RKO (cell line): ENCODE data around the gene PLXNC1.

Source experiments
- DNase-seq: peaks from one replicate; pipeline ENCODE4 v3.0.0-alpha.2; 2016; ENCODE audit warnings: low spot score

Gene PLXNC1

DNA sequence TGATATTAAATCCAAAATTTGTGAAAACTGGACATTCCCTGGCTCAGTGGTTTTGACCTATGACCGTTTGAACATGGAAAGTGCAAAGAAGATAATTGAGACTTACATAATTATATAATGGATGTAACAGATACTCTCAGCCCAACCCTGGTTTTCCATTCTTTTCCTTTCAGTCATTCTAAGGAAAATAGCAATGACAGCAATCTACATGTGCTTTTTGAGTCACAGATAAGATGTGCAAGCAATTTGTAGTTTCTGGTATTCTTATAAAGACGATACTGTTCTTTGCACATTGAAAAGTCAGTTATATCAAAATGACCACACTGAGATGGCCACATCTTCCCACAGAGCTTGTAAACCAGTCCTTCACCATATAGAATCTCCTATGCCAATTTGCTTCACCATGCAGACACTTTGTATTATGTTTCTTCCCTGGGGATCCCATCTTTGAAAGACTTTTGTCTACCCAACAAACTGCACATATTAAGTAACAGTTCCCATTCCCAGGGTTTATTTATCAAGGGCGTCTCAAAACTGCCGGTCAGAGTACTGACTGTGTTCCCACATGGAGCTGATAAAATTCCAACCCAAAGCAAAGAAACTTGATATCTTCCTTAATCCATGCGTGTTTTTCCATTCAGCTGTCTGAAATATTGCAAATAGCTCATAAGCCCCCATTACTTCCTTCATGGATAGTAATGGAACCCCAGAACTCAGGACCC is 34.8 kb downstream of the PLXNC1 start:
- DNase-seq, result no peak

DNA sequence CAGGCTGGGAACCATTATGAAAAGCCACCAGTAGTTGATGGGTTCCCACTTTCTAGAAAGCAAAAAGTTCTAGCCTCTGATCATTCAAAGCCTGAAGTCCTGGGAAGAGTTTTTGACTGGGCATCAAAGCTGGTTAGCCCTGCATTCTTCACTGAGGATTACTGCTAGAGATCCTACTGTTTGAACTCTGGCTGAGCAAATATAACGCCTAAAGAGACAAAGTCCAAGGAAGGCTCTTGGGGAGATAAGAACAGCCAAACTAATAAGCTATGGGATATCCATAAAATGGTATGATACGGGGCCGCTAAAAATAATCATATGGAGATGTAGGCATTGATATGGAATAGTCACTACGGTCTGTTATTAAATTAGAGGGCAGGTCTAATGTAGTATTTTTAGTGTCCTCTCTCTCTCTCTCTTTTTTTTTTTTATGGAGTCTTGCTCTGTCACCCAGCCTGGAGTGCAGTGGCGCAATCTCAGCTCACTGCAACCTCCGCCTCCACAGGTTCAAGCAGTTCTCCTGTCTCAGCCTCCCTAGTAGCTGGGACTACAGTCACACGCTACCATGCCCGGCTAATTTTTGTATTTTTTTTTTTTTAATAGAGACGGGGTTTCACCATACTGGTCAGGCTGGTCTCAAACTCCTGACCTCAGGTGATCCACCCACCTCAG is 35.5 kb downstream of the PLXNC1 start:
- no peak for DNase-seq

- no peak for DNase-seq
Measured at GRCh38 chr12:94184995-94185719, 36.8 kb downstream of the PLXNC1 start.

GRCh38 chr12:94185801-94186200 is 37.4 kb downstream of the PLXNC1 start:
- DNase-seq, result no peak

DNA sequence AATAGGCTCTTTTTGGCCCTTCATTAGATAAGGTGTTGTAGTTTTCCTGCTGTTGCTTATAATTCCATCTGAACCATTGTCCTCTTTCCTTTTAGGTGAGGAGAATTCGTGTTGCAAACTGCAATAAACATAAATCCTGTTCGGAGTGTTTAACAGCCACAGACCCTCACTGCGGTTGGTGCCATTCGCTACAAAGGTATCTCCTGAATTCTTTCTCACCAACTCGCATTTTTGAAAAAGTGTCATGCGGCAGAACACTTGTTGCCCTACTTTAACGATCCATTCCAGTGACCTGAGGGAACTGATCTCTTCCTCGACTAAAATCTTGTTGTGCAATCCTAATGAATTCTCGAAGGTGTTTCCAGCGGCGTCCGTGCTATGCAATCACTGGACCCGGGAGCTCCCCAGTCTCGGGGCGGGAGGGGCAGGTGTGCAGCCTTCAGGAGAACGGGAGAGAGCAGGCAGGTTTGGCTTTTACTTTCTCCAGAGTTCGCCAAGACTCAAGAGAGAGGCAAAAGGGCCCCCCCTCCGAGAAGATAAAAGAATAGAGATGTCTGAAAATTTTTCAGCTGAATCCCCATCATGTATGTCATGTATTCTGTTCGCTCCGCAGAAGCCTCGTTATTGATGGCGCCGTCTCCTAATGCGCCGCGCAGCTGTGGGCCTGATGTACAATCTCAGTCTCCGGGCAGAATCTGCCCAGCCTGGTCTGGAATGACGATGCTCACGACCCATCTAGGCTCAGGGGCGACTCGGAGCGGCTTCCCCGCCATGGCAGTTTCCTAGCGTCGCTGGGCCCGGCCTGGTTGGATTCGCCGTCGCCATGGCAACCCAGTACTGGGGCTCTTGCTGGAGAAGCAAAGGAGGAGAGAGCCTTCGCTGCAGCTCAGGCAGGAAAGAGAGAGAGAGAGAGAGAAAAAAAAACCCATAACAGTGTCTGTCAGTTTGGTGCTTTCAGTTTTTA is 38.2 kb downstream of the PLXNC1 start:
- DNase-seq, result no peak

GRCh38 chr12:94187361-94187760 is 39.0 kb downstream of the PLXNC1 start:
- DNase-seq, result no peak

DNA sequence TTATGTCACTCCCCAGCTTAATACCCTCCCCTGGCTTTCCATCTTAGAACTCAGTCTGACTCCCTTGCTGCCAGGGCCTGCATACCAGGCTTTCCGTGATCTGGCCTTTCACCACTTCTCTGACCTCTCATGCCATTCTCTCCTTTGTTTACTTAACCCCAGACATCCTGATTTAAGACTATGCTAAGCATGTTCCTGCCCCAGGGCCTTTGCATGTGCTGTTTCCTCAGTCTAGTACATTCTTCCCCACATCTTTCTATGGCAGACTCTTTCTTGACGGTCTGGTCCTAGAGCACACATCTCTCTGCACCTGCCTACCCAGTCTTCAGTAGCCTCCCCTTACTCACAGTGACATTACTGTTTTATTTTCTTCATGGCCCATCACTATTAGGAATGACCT is 42.2 kb downstream of the PLXNC1 start:
- DNase-seq, result no peak

- no peak for DNase-seq
Measured at GRCh38 chr12:94191023-94191422, 42.6 kb downstream of the PLXNC1 start.

DNA sequence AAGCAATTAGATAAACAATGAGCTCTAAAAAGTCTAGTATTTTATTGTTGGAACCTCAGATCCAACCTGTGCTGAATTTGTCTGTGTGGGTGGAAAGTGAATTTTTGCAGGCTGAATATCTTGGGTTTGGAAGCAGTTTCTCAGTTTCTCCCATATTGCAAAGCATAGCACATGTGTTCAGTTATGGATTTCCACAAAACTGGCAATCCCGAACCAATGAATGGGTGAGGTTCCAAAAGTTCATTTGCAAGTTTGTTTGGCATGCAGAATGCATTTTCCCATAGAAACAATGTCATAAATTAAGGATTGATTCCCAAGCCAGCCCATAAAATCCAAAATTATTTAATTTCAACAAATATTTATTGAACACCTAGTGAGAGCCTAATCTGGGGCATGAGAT is 43.4 kb downstream of the PLXNC1 start:
- DNase-seq, result no peak

DNA sequence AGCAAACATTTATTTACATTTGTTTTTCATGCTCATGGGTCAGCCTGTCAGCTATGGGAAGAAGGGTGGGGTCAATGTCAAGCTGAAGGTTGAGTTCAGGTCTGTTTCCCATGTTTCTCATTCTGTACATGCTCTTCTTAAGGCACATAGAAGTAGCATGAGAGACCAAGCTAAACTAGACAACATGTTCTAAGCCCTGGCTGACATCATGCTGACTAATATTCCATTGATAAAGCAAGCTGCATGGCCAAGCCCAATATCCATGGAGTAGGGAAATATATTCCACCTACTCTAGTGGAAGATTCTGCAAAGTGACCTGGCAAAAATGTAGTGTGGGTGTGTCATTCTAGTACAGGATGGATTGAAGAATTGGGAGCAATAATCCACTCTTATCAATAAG is 44.1 kb downstream of the PLXNC1 start:
- DNase-seq, result no peak

DNA sequence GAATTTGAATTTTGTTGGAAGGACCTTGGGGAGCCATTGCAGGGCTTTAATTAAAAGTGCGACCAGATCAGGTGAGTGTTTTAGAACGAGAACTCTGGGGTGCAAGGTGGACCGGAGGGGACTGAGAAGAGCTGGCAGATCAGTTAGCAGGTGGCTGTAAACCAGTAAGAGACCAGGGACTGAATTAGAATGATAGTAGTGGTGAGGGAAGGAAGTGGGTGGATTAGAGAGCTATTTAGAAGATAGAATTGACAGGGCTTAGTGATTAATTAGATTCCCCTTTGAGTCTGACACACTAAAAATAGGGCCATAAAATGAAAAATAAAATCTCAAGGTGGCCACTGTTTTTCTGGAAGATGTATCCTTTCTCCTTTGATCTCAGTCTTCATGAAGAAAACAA is 44.8 kb downstream of the PLXNC1 start:
- no peak for DNase-seq

GRCh38 chr12:94195483-94195882 is 47.1 kb downstream of the PLXNC1 start:
- DNase-seq, result no peak

- no peak for DNase-seq
Measured at GRCh38 chr12:94198469-94198868, 50.1 kb downstream of the PLXNC1 start.

- no peak for DNase-seq
Measured at GRCh38 chr12:94198872-94199271, 50.5 kb downstream of the PLXNC1 start.

- no peak for DNase-seq
Measured at GRCh38 chr12:94200069-94200468, 51.7 kb downstream of the PLXNC1 start.

DNA sequence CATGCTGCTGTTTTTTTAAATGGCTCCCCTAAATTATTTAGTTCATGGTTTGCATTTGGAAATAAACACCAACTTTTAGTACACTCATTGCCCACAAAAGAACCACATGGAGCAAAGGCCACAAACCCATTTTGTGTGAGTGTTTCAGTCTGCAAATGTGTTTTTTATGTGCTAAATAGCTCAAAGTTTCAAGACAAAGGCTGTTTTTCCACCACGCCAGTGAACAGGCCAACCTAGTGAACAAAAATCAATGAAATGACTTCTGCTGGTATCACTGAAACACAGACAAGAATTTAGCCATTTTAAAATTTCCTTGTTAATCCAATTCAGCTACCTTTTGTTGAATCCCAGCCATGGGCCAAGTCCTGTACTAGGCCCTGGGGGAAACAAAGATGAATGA is 52.3 kb downstream of the PLXNC1 start:
- DNase-seq, result no peak

GRCh38 chr12:94202245-94203180 is 54.1 kb downstream of the PLXNC1 start:
- DNase-seq, result no peak

DNA sequence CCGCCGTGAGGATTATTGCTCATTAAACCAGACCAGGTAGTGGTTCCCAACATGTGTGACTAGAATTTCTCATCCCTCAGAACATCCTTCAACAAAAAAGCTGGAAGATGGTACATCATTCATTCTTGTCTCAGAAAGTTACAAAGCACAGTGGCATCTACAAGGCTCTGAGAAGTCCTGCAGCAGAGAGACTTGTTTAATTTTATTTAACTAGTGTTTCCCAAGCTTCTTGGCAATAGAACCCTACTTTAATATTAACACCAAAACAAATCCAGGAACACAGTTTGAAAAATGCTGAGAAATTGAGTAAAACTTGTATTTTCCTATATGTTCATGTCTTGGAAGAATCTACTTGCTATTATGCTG is 54.8 kb downstream of the PLXNC1 start:
- no peak for DNase-seq

DNA sequence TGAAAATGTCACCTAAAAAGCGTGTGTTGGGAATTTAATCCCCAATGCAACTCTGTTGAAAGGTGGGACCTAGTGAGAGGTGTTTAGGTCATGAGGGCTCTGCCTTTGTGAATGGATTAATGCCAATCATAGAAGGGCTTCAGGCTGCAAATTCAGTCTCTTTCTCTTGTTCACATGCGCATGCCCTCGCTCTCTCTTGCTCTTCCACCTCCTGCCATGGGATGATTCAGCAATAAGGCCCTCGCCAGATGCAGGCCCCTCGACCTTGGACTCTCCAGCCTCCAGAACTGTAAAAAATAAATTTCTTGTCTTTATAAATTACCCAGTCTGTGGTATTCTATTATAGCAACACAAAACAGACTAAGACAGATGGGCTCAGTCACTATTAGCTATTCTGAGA is 55.4 kb downstream of the PLXNC1 start:
- DNase-seq, result no peak

GRCh38 chr12:94204499-94205247 is 56.3 kb downstream of the PLXNC1 start:
- DNase-seq, result no peak
